ENCODE measurements around the gene AKAP13. TPM values are rescaled to one million over a fixed set of nuclear protein-coding genes. Genes with fewer than 3 reads are reported as not detected.

The AKAP13 gene
- total RNA-seq, 1 donor from 2014 or later: 73.8 TPM

DNA sequence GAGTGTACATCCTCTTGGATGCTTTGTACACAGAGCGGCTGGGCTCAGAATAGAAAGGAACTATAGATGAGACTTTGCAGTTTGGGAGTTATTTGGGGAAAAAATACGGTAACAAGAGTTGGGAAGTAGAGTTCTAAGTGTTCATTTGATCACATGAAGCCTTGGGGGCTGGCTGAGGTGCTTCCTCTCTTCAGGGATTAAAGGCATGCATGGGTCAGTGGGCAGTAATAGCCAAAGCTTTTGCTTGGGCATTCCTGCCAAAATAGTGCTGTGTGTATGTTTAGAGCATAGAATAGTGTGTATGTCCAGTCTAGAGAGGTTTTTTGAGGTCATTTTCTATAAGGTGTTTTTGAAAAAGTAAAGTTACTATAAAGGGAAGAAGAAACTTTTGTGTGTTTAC lies 12.8 kb downstream of the AKAP13 start:
- H3K9me3 Mint-ChIP-seq: peaks cover 15% of the 10 kb centered on the region
- Histone ChIP-seq H2AFZ (replicated peaks) (no peak overlapping the region), H3K4me1 (peaks cover 24% of the 10 kb centered on the region), H3K36me3 (no peaks in the 10 kb centered on the region), H3K27me3 (no peaks in the 10 kb centered on the region), H3F3A (ENCODE audit: low read depth) (peaks cover 6% of the 10 kb centered on the region), H4K20me1 (ENCODE audit: low read depth) (peaks cover 94% of the 10 kb centered on the region), H3K79me2 (ENCODE audit: low read depth) (peaks cover 100% of the 10 kb centered on the region), H3K4me3 (no peak overlapping the region), H3K27ac (no peak overlapping the region), H3K9ac (no peak overlapping the region), H3K9me3 (ENCODE audit: low read depth) (no peaks in the 10 kb centered on the region), H3K4me2 (peak overlapping the region; percentile 66)
- DNase-seq (ENCODE audit: low spot score): peak; percentile 61
- H3K27ac Mint-ChIP-seq: no peak overlapping the region
- peaks cover 22% of the 10 kb centered on the region for H3K4me1 Mint-ChIP-seq
- H3K27me3 Mint-ChIP-seq (ENCODE audit: insufficient read depth, low read depth): peaks cover 2% of the 10 kb centered on the region
- H3K4me3 Mint-ChIP-seq: peak overlapping the region; percentile 17
- H3K36me3 Mint-ChIP-seq: peaks cover 12% of the 10 kb centered on the region
- TF ChIP-seq, protein P1, sequence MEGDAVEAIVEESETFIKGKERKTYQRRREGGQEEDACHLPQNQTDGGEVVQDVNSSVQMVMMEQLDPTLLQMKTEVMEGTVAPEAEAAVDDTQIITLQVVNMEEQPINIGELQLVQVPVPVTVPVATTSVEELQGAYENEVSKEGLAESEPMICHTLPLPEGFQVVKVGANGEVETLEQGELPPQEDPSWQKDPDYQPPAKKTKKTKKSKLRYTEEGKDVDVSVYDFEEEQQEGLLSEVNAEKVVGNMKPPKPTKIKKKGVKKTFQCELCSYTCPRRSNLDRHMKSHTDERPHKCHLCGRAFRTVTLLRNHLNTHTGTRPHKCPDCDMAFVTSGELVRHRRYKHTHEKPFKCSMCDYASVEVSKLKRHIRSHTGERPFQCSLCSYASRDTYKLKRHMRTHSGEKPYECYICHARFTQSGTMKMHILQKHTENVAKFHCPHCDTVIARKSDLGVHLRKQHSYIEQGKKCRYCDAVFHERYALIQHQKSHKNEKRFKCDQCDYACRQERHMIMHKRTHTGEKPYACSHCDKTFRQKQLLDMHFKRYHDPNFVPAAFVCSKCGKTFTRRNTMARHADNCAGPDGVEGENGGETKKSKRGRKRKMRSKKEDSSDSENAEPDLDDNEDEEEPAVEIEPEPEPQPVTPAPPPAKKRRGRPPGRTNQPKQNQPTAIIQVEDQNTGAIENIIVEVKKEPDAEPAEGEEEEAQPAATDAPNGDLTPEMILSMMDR (IDR thresholded peaks at IDR 0.05): no peak
- TF ChIP-seq EZH2phosphoT487 (IDR thresholded peaks at IDR 0.05) (no peak), EZH2 (IDR thresholded peaks at IDR 0.05) (no peak)

DNA sequence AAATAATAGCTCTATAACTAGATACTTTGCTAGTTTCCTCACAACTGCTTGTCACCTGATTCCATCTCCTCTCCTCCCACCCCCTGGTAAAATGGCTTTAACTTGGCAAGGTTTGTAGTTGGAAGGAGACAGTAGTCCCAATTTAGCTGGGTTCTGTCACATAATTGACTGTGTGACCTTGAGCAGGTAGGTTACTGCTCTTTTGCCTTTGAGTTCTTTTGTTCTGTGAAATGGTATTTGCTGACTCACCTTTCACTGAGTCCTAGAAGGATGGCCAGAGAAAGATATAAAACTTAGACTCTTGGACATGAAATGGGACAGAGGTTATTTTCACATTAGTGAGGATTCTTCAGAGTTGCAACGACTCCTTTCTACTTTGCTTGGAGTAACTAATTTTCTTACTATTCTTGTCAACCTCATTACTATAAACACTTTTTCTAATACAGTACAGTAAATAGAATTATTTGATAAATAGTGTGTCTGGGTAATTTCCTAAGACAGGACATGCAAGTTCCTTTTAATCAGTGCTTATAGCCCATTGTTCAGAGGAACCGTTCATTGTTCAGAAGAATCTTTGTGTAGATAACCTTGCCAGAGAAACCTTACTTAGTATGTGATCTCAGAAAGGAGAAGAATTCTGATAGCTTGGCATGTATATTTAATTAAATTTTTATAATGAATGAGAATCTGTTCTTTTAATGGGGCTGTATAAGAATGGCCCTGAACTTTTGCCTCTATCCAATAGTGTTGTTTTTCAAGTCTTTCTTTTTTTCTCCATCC lies 14.3 kb downstream of the AKAP13 start:
- H3K27ac ChIP-seq: no peak overlapping the region
- H3K4me2 ChIP-seq: no peak overlapping the region
- Mint-ChIP-seq H3K9me3 (peaks cover 18% of the 10 kb centered on the region), H3K27ac (no peak overlapping the region), H3K4me3 (no peak overlapping the region), H3K4me1 (peaks cover 22% of the 10 kb centered on the region), H3K36me3 (peaks cover 14% of the 10 kb centered on the region), H3K27me3 (ENCODE audit: insufficient read depth, low read depth) (peaks cover 2% of the 10 kb centered on the region)
- no peaks in the 10 kb centered on the region for H3K27me3 ChIP-seq
- H4K20me1 ChIP-seq (ENCODE audit: low read depth): peaks cover 82% of the 10 kb centered on the region
- H3K9ac ChIP-seq: no peak overlapping the region
- H3K4me1 ChIP-seq: peaks cover 24% of the 10 kb centered on the region
- no peaks in the 10 kb centered on the region for H3K36me3 ChIP-seq
- H2AFZ ChIP-seq (replicated peaks): no peak overlapping the region
- peaks cover 97% of the 10 kb centered on the region for H3K79me2 ChIP-seq (ENCODE audit: low read depth)
- no peaks in the 10 kb centered on the region for H3K9me3 ChIP-seq (ENCODE audit: low read depth)
- DNase-seq (ENCODE audit: low spot score): no peak
- TF ChIP-seq, protein P1 (IDR thresholded peaks at IDR 0.05): no peak
- TF ChIP-seq EZH2phosphoT487 (IDR thresholded peaks at IDR 0.05) (no peak), EZH2 (IDR thresholded peaks at IDR 0.05) (no peak)
- peaks cover 6% of the 10 kb centered on the region for H3F3A ChIP-seq (ENCODE audit: low read depth)
- no peak overlapping the region for H3K4me3 ChIP-seq

DNA sequence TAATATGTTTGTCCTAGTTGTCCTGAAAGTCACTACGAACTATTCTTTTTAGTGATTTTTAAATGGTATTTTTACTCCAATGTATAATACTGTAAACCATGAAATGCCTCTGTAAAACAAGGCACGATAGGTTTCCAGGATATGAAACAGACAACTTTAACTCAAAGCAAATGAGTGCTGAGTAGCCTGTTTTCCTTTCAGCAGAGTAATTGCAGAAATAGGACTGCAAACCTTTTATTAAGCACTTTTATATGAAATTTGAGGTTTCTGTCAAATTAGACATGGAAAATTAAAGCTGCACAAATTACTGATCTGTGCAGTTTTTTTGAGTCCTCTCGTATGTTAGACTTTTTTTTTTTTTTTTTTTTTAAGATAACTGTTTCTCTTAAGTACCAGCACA lies 16.2 kb downstream of the AKAP13 start:
- Histone ChIP-seq H3K27me3 (no peaks in the 10 kb centered on the region), H2AFZ (replicated peaks) (no peak overlapping the region), H3K9me3 (ENCODE audit: low read depth) (no peaks in the 10 kb centered on the region), H3K4me1 (peaks cover 32% of the 10 kb centered on the region), H3K9ac (no peak overlapping the region), H3F3A (ENCODE audit: low read depth) (peaks cover 6% of the 10 kb centered on the region), H3K79me2 (ENCODE audit: low read depth) (peaks cover 97% of the 10 kb centered on the region), H3K27ac (no peak overlapping the region), H4K20me1 (ENCODE audit: low read depth) (peaks cover 81% of the 10 kb centered on the region), H3K36me3 (no peaks in the 10 kb centered on the region), H3K4me3 (no peak overlapping the region), H3K4me2 (no peak overlapping the region)
- Mint-ChIP-seq H3K36me3 (peaks cover 14% of the 10 kb centered on the region), H3K4me3 (no peak overlapping the region), H3K9me3 (peaks cover 19% of the 10 kb centered on the region), H3K4me1 (peaks cover 23% of the 10 kb centered on the region), H3K27ac (no peak overlapping the region), H3K27me3 (ENCODE audit: insufficient read depth, low read depth) (peaks cover 2% of the 10 kb centered on the region)
- no peak for DNase-seq (ENCODE audit: low spot score)
- TF ChIP-seq, protein P1 (IDR thresholded peaks at IDR 0.05): no peak
- TF ChIP-seq EZH2 (IDR thresholded peaks at IDR 0.05) (no peak), EZH2phosphoT487 (IDR thresholded peaks at IDR 0.05) (no peak)

Measured in neural progenitor cell (in vitro differentiated cells).